NCI-H2196 treated with DMSO at 0.1 percent for 48 hours (cell line): ENCODE data around the gene FHIT.

Source experiments
- DNase-seq: peaks from one replicate; lab custom pipeline; 2025; ENCODE audit not compliant: unreplicated experiment; lab: John Stamatoyannopoulos, UW

FHIT gene

DNA sequence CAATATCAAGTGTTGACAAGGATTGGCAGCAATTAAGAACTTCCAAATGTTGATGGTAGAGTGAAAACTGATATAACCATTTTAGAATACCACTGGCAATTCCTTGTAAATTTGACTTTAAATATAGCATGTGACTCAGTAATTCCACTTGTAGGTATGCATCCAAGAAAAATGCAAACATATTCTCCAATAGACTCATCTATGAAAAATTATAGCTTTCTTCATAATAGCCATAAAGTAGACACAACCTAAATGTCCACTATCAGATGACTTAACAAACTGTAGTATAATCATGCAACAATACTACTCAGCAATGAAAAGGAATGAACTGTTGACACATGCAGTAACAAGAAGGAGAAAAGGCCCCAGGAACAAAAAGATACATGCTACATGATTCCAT is 988.1 kb downstream of the FHIT start:
- DNase-seq: no peak

DNA sequence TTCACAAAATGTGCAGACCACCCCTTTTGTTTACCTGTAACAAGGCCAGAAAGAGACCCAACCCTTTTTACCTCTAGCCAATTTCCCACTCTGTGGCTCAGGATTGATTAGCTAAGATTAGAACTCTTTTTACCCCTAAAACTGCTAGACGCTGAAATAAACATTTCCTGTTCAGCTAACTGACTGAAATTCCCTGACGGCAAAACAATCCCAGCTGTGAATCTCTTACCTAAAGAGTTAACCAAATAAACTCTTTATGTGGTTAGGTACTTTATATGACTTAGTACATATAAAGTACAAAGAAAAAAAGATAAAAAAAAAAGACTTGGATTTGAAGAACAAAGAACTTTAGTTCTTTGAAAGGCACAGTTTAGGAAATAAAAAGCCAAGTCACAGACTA is 988.7 kb downstream of the FHIT start:
- DNase-seq: no peak

DNA sequence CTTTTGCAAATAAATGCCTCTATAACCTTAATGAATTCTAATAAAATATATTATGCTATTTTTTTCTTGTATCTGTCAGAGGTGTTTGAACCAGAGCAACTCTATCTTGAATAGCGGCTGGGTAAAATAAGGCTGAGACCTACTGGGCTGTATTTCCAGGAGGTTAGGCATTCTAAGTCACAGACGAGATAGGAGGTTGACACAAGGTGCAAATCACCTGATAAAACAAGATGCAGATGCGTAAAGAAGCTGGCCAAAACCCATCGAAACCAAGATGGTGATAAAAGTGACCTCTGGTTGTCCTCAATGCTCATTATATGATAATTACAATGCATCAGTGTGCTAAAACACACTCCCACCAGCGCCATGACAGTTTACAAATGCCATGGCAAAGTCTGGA is 990.7 kb downstream of the FHIT start:
- DNase-seq: no peak

DNA sequence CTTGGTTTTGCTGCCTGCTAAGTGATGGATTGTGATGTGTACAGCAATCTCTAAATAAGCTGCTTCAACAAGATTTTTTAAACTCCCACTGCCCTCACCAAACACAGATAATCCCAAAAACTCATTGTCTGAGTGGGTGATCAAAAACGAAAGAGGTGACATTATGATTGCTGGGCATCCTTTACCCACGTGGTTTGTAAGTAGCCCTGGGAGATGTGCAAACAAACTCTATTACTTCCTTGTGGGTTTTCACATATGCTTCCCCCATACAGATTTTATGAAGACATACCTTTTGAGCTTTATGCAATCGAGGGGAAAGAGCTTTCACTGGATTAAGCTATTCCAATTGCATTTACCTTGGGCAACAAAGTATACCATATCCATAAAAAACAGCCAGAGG is 1000.4 kb downstream of the FHIT start:
- no peak for DNase-seq

DNA sequence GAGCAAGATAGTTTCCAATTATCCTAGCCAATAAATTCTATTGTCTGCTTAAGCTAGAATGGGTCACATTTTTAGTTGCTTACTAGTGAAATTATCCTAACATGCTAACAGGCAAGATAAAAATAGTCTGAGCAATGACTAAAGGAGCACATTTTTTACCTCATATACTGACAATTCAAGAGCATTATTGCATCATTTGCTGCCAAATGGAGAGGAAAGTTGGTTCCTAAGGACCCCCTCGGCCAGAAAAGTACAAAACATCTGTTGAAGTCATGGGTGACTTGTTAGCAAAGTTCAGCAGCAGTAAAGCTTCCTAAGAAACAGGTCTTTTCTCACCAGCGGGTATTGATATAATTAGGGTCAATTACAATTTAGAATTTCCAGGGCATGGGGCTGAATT is 1001.0 kb downstream of the FHIT start:
- no peak for DNase-seq

DNA sequence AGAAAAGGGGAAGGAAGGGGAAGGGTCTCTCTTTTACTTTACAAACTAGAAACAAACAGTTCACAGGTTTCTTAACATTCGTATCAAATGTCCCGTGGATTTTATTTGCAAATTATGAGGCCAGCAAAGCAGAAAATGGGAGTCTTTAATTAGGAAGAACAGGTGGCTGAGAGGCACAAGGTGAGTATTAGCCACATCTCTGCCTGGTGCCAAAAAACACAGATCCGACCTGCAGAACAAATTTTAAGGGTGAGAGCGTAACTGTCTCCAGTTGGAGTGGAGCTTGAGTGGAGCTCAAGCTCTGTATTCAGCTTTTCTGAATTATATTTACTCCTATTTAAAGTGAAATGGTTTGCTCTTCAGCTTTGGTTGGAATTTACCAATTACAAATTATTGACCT is 1004.9 kb downstream of the FHIT start:
- DNase-seq: no peak

DNA sequence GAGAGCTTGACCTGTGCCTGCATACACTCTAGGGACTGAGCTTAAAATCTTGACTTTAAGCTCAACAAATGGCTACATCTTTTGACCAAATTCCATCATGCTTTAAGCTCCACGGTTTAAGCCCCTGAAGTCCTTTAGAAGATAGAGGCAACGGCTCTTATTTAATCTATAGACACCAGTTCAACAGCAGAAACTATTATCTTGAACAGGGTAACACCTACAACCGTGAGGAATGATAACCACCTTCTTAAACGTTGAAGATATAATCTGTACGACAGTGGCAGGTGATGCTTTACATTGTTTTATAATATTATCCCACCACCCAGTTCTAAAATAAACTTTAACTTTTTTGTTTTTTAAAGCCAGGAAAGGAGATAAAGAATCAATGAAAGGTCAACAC is 1007.8 kb downstream of the FHIT start:
- DNase-seq: no peak

DNA sequence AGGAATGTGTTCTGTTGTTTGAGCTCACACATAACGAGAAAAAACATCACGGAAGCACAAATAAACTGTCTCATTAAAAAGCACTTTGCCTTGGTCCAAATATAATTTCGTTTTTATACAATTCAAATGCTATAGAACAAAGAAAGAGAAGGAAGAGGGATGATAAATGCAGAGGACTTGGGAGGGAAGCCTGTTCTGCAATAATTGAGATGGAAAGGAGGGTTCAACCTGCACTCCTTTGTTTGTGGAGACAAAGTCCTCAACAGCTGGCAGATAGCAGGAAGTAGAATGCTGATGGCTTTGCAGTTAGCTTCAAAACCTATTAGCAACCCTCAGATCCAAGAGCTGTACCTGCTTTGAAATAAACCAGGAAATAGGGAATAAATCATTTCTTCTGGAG is 1010.8 kb downstream of the FHIT start:
- DNase-seq: no peak

DNA sequence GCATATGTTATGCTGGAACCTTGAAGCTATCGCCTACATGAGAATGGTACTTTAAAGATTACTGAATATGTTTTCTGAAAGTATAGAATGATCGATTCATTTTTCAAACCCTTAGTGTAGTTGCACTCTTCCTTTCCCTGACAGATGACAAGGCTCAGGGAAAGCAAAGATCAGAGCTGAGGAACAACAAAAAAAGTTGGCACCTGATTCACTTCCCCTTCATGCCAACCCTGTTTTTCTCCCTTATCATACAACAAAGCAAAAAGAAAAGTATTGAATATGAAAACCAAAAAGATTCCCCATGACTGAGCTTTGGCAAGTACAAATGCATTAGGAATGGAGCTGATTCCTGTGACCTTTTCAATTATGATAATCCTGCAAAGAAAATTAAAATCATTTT is 1012.7 kb downstream of the FHIT start:
- DNase-seq: no peak

DNA sequence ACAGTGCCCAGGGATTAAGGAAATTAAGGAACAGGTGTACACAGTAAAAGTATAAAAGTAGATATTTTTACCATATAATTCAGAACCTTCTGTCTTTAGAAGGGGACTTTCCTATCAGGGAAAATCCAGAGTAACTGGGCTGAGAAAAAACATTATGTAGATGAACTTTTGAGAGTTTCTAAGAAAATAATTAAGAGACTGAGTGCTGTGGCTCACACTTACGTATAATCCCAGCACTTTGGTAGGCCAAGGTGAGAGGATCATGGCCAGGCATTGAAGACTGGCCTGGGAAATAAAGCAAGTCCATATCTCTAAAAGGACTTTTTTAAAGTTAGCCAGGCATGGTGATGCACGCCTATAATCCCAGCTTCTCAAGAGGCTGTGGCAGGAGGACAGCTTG is 1021.8 kb downstream of the FHIT start:
- DNase-seq: no peak

DNA sequence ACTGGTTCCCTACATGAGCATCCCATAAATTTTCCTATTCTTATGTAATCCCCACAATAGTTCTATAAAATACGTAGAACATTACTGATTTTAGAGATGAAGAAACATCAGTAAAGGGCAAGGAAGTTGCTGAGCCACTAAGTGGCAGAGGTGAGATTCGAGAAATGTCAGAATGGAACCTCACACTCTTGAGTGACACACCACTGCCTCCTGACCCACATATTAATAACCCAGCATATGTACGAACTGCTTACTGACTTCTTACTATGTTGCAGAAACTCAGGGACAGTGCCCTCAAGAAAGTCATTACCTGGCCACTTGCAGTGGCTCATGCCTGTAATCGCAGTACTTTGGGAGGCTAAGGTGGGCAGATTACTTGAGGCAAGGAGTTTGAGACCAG is 1022.4 kb downstream of the FHIT start:
- DNase-seq: no peak

DNA sequence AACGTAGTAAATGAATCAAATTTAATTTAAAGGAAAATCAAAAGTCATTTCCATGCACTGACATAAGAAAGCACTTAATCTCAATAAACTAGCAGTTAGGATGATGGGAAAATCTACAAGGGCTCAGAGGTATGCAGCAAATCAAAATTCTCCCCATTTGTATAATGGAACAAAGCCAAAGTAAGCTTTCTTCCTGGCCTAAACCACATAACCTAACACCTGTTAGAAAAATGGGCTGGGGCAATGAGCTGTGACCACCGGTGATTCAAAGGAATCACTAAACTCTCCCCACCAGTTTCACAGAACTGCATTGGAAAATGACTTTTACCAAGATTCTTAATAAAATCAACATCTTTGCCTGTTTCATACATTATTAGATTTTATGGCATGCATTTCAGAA is 1024.3 kb downstream of the FHIT start:
- DNase-seq: no peak

DNA sequence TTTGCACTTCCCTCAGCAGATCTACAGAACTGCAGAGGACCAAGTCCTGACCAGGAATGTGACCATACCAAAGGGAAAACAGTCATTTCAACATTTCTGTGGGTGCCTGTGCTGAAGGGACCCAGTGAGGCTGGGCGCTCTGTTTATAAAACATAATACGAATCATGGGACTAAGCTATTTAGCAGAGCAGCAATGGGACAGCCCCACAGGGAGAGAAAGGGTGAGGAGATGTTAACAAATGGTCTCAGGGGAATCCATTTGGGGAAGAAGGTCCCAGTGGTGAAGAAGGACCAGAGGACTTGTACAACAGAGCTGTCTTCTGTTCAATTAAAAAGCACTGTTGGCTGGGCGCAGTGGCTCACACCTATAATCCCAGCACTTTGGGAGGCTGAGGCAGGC is 1025.4 kb downstream of the FHIT start:
- DNase-seq: no peak

DNA sequence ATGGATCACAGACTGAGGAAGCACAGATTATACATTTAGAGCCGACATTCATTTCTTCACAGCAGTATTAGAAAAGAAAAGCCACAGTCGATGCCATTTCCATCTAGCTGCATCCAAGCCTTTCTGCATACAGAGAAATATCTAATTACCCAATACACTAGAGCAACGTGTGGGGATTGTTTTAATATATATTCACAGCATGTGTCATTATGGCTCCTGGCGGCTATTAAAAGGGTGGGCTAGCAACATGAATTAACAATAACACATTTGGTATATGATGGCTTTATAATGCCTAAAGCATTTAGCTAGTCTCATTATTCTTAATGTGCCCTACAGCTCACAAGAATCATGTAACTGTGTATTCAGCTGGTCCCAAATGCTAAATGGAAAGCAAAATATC is 1030.5 kb downstream of the FHIT start:
- no peak for DNase-seq

DNA sequence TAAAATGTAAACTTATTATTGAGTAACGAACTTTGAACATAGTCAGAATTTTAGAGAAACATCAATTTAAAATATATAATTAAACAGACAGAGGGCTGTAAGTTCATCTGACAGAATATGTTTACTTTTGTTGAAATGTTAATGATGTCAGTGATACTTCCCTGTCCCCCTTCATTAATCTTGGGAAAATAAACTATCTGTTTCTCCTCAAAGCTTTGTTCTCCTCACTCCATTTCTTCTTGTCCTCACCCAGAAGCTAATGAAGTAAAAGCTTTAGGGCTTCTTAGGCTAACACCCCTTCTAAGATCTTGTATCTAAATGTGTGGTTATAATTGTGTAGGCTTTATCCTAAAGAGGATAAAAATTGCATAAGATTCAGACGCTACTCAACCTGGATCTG is 1031.8 kb downstream of the FHIT start:
- no peak for DNase-seq

DNA sequence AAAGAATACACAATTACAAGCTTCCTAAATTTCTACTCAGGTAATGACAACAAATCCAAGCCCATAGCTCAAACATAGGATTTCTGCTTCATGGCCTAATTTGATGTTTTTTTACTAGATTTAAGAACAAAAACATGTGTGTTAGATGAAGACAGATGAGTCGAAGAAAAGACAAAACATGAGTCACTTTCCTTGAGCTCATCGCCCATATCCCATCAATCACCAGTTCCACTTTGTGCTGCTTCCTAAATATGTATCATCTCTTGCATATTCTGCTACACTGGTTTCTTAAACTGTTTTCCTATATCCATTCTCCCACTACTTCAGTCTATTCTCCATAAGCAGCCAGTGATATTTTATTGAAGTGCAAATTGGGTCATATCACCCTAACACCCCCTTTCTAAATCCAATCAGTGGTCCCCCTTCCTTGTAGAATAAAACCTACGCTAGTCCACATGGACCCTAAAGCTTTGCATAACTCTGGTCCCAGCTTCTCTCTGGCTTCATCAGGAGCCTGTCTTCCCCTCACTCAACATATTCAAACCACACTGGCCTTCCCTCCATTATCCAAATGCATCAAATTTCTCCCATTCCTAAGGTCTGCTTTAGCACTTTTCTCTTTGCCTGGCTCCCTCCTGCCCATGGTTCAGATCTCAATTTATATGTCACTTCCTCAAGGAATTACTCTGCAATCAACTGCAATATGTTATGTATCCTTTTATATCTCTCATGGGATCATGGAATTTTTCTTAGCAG is 1033.9 kb downstream of the FHIT start:
- no peak for DNase-seq

DNA sequence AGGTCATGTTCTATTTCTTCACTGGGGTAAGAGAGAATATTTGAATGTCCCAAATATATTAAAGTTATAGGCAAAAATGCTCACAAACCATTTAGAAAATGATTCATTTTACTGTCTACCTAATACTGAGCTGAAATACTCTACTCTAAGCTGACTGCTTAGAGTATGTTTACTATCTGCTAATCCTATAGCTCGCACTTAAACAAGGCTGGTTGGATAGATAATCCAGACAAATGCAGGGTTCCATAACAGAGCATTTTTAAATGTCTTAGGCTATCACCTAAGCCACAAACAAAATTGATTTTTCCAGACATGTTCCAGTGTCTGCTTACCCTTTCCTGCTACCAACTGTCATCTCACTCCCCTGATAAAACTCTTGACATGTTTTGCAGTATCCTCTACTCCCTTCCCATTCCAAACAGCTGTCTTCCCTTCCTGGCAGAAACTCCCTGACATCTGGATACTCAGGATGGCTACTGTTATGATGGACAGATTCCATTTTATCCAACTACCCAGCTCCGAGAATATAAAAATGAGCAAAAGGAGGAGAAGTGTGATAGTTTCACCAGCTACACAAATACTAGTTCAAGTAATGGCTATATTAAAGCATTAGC is 1034.7 kb downstream of the FHIT start:
- no peak for DNase-seq

DNA sequence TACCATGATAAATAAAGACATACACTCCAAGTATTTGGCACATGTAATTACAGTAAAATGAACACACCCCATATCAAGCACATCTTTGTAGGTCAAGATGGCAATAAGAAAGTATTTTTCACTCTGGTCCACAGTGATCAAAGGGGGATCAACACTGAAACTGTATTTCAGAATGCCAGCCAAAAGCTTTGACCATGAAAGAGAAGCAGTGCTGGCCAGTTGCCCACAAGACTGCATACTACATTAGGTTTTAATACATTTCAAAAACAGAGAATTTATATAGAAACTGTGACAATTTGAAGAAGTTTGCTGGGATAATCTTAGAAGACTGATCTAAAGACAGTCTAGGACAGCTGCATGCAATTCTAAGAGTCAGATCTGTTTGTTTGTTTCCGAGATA is 1035.3 kb downstream of the FHIT start:
- no peak for DNase-seq

DNA sequence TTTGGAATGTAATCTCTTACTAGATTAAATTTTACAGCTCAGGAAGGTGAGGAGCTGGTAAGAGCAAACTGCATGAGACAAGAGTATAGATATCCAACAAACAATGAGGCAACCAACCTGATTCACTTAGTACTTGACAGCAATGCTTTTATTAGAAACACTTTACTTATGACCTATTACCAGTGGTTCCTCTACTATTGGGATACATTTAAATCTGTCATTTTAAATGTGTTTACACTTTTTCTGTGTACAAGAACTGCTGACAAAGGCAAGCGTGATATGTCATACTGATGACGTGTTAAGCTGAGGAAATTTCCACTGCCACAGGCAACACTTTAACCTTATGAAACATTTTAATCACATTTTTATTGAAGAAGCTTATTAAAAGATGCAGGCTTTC is 1043.3 kb downstream of the FHIT start:
- DNase-seq: no peak

DNA sequence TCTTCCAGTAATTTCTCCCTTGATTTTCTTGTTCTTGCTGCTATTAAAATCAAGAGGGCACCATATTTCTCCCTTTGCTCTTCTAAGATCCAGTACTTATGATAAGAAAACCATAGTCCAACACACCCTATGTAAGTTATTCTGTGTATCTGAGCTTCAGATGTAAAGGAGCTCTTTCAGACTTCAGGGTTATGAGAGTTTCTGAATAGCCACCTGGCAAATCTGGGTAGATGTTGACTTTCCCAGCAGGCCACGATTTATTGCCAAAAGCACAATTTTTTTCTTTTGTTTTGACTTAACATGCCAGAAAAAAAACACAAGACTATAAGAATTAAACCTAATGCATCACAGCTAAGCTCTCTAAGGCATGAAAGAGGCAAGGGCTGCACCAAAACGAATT is 1045.0 kb downstream of the FHIT start:
- DNase-seq: no peak

DNA sequence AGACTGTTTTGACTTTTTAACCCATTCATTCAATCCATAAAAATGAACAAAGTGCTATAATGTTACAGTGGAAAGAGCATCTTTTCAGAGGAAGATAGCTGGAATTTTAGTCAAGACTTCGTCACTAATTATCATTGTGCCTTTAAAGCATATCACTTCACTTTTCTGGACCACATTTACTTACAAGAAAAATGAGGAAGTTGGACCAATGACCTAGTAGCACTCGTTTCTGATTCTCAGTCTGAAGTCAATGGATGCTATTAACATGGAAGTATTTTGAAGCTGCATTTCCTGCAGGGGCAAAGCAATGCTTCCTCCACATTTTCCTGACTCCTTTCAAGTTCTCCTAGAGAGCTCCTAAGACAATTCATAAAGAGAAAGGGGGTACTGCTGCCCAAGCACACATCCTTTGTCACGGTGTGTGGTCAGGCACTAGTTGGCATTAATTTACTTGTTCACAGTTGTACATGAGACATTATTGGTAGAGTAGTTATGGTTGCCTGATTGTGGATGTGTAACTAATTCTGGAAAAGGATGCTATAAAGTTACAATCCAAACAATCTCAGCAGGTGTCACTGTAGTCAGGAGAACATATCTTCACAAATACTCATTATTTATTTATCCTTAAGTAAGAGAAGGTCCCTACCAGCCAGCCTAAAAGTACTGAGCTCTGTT is 1049.1 kb downstream of the FHIT start:
- DNase-seq: peak; percentile 3

DNA sequence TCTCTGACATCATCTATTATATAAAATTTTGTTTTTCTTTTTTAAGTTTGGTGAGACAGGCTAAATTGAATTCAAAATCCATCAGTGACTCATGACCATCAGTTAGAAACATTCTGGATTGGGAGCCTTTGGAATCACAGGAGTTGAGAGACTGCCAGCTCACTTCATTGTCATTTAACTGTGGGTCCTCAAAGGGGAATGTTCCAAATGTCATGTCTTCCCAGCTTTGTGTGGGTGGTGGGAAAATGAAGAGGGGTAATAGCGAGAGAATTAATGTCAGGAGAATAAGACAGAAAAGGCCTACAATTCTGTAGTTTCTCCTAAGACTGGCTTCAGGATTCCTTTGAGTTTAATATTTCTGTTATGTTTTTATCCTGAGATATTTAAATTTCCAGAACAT is 1051.9 kb downstream of the FHIT start:
- no peak for DNase-seq
